A549 (cell line): ENCODE measurements around the gene BIK.

Experiments
- BHLHE40 ChIP-seq: IDR thresholded peaks from 2 replicates; pipeline ENCODE4 v1.6.1; 2012; ENCODE audit warnings: low read depth, low read length, inconsistent platforms
- CEBPB ChIP-seq, 2 experiments: fragments of >200 bp in 1 of 2; sonication (Bioruptor Twin) in 1 of 2; formaldehyde crosslinking in 1 of 2; IDR thresholded peaks; 2 replicates each; pipeline ENCODE4 v1.6.1; 2012 to 2016
- EP300 ChIP-seq, 2 experiments: fragments of >200 bp; sonication (Bioruptor Twin); formaldehyde crosslinking; IDR thresholded peaks; 2 replicates in 1 of 2; 3 replicates in 1 of 2; pipeline ENCODE4 v1.6.1; 2016 to 2017
- MYC ChIP-seq: IDR thresholded peaks from 2 replicates; pipeline ENCODE4 v1.6.1; 2012; ENCODE audit warnings: mild to moderate bottlenecking, inconsistent platforms, low read length, improper control_type of control experiment, borderline replicate concordance
- NPAS2 ChIP-seq: fragments of 250-450 bp; sonication (Bioruptor Pico); IDR thresholded peaks from 2 replicates; pipeline ENCODE4 v1.8.0; 2022; ENCODE audit warnings: mild to moderate bottlenecking, moderate library complexity, borderline replicate concordance
- PHF8 ChIP-seq: fragments of 200-600 bp; sonication (generic); IDR thresholded peaks from 2 replicates; pipeline ENCODE4 v1.6.1; 2016; ENCODE audit warnings: low read depth, mild to moderate bottlenecking, antibody characterized with exemption, moderate library complexity, borderline replicate concordance
- POLR2A ChIP-seq: IDR thresholded peaks from 2 replicates; pipeline ENCODE4 v1.6.1; 2012; ENCODE audit warnings: mild to moderate bottlenecking, low read length
- RFX5 ChIP-seq: fragments of 450-650 bp; IDR thresholded peaks from 2 replicates; pipeline ENCODE4 v1.7.1; 2014; ENCODE audit warnings: antibody characterized with exemption, mild to moderate bottlenecking, moderate library complexity
- ZSCAN20 ChIP-seq: fragments of 250-450 bp; sonication (Bioruptor Pico); IDR thresholded peaks from 2 replicates; pipeline ENCODE4 v1.8.0; 2022; ENCODE audit warnings: mild to moderate bottlenecking, moderate library complexity
- TF ChIP-seq, protein P1 (sequence below): IDR thresholded peaks from 2 replicates; pipeline ENCODE4 v1.6.1; 2012
- TF ChIP-seq, protein P2 (sequence below): fragments of >200 bp; sonication (Bioruptor Twin); formaldehyde crosslinking; IDR thresholded peaks from 3 replicates; pipeline ENCODE4 v1.5.1; 2016

DNA sequence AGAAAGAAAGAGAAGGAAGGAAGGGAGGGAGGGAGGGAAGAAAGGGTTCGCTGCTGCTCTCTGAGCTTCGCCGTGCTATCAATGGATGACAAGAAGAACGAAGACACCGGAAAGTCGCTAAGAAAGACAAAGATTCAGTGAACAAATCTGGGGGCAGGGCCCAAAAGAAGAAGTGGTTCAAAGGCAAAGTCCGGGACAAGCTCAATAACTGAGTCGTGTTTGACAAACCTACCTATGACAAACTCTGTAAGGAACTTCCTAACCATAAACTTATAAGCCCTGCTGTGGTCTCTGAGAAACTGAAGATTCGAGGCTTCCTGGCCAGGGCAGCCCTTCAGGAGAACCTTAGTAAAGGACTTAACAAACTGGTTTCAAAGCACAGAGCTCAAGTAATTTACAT is 18.5 kb upstream of the BIK start:
- TF ChIP-seq, protein P1, sequence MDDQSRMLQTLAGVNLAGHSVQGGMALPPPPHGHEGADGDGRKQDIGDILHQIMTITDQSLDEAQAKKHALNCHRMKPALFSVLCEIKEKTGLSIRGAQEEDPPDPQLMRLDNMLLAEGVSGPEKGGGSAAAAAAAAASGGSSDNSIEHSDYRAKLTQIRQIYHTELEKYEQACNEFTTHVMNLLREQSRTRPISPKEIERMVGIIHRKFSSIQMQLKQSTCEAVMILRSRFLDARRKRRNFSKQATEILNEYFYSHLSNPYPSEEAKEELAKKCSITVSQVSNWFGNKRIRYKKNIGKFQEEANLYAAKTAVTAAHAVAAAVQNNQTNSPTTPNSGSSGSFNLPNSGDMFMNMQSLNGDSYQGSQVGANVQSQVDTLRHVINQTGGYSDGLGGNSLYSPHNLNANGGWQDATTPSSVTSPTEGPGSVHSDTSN = no peak
- TF ChIP-seq POLR2A (no peak), BHLHE40 (no peak), EP300 (IDR thresholded peaks at IDR 0.05) (no peak), RFX5 (no peak), MYC (no peak), CEBPB (IDR thresholded peaks at IDR 0.05) (no peak), PHF8 (no peak), NPAS2 (CRISPR knock-in tag) (no peak), ZSCAN20 (CRISPR knock-in tag) (no peak)
- TF ChIP-seq, protein P2, sequence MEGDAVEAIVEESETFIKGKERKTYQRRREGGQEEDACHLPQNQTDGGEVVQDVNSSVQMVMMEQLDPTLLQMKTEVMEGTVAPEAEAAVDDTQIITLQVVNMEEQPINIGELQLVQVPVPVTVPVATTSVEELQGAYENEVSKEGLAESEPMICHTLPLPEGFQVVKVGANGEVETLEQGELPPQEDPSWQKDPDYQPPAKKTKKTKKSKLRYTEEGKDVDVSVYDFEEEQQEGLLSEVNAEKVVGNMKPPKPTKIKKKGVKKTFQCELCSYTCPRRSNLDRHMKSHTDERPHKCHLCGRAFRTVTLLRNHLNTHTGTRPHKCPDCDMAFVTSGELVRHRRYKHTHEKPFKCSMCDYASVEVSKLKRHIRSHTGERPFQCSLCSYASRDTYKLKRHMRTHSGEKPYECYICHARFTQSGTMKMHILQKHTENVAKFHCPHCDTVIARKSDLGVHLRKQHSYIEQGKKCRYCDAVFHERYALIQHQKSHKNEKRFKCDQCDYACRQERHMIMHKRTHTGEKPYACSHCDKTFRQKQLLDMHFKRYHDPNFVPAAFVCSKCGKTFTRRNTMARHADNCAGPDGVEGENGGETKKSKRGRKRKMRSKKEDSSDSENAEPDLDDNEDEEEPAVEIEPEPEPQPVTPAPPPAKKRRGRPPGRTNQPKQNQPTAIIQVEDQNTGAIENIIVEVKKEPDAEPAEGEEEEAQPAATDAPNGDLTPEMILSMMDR = no peak
